DMS114 treated with DMSO at 0.1 percent for 48 hours (cell line): ENCODE data around the gene NELL1.

ENCODE experiments used
- DNase-seq: peaks from one replicate; lab custom pipeline; 2025; ENCODE audit not compliant: unreplicated experiment; lab: John Stamatoyannopoulos, UW

The NELL1 gene

GRCh38 chr11:21403069-21403468 lies 733.7 kb downstream of the NELL1 start:
- no peak for DNase-seq

- no peak for DNase-seq
Measured at GRCh38 chr11:21405422-21405821, 736.0 kb downstream of the NELL1 start.

- DNase-seq = no peak
Measured at GRCh38 chr11:21410513-21410912, 741.1 kb downstream of the NELL1 start.

GRCh38 chr11:21411104-21411503 lies 741.7 kb downstream of the NELL1 start:
- no peak for DNase-seq

- no peak for DNase-seq
Measured at GRCh38 chr11:21411597-21411996, 742.2 kb downstream of the NELL1 start.

GRCh38 chr11:21412652-21413383 lies 743.4 kb downstream of the NELL1 start:
- no peak for DNase-seq

GRCh38 chr11:21414953-21415352 lies 745.6 kb downstream of the NELL1 start:
- no peak for DNase-seq

GRCh38 chr11:21415606-21416005 lies 746.2 kb downstream of the NELL1 start:
- no peak for DNase-seq

- DNase-seq = no peak
Measured at GRCh38 chr11:21421711-21422329, 752.4 kb downstream of the NELL1 start.

- no peak for DNase-seq
Measured at GRCh38 chr11:21426931-21427330, 757.5 kb downstream of the NELL1 start.

GRCh38 chr11:21427726-21428125 lies 758.3 kb downstream of the NELL1 start:
- DNase-seq = no peak

- no peak for DNase-seq
Measured at GRCh38 chr11:21428796-21429195, 759.4 kb downstream of the NELL1 start.

GRCh38 chr11:21429401-21429800 lies 760.0 kb downstream of the NELL1 start:
- no peak for DNase-seq

- no peak for DNase-seq
Measured at GRCh38 chr11:21430537-21430936, 761.2 kb downstream of the NELL1 start.

- no peak for DNase-seq
Measured at GRCh38 chr11:21446939-21447590, 777.7 kb downstream of the NELL1 start.

- no peak for DNase-seq
Measured at GRCh38 chr11:21447871-21448270, 778.5 kb downstream of the NELL1 start.

- DNase-seq = no peak
Measured at GRCh38 chr11:21456186-21456585, 786.8 kb downstream of the NELL1 start.

- DNase-seq = no peak
Measured at GRCh38 chr11:21460082-21460481, 790.7 kb downstream of the NELL1 start.

- DNase-seq = no peak
Measured at GRCh38 chr11:21461701-21462100, 792.3 kb downstream of the NELL1 start.

- no peak for DNase-seq
Measured at GRCh38 chr11:21464601-21465193, 795.3 kb downstream of the NELL1 start.

- no peak for DNase-seq
Measured at GRCh38 chr11:21465203-21465602, 795.8 kb downstream of the NELL1 start.

GRCh38 chr11:21465920-21466319 lies 796.5 kb downstream of the NELL1 start:
- DNase-seq = no peak
